HepG2 (cell line): Measurements from ENCODE around the gene CHST12. TPM values are rescaled to one million over a fixed set of nuclear protein-coding genes. Genes with fewer than 3 reads are reported as not detected.

Experiments
- AGO1 ChIP-seq: fragments of 200-400 bp; formaldehyde crosslinking; IDR thresholded peaks from 2 replicates; pipeline ENCODE4 v1.6.1; 2017; ENCODE audit warnings: mild to moderate bottlenecking, low read depth, low read length, moderate library complexity; ENCODE audit not compliant: poor library complexity, severe bottlenecking
- ARID2 ChIP-seq: sonication (generic); formaldehyde crosslinking; IDR thresholded peaks from 2 replicates; pipeline ENCODE4 v1.8.1; 2022; ENCODE audit warnings: mild to moderate bottlenecking, missing genetic modification reagents, borderline replicate concordance
- CREBL2 ChIP-seq: sonication (generic); formaldehyde crosslinking; IDR thresholded peaks from 2 replicates; pipeline ENCODE4 v1.8.1; 2023; ENCODE audit warnings: missing genetic modification reagents, mild to moderate bottlenecking, borderline replicate concordance
- GATAD2A ChIP-seq: IDR thresholded peaks from 2 replicates; pipeline ENCODE4 v1.6.1; 2016
- ONECUT2 ChIP-seq: sonication (generic); formaldehyde crosslinking; IDR thresholded peaks from 2 replicates; pipeline ENCODE4 v1.4.0; 2020; ENCODE audit warnings: missing genetic modification reagents
- ZFX ChIP-seq: sonication (generic); formaldehyde crosslinking; IDR thresholded peaks from 2 replicates; pipeline ENCODE4 v1.4.0; 2020; ENCODE audit warnings: mild to moderate bottlenecking, low read depth, missing genetic modification reagents, moderate library complexity
- ZSCAN9 ChIP-seq: IDR thresholded peaks from 2 replicates; pipeline ENCODE4 v1.6.1; 2016; ENCODE audit warnings: borderline replicate concordance
- polyA plus RNA-seq, 8 experiments: library from polyadenylated mRNA; depleted of rRNA in 3 of 8; stranded (reverse) in 7 of 8; unstranded in 1 of 8; fragments of >200 nt; fragmentation: Illumina TruSeq in 4 of 8; extraction: Trizol in 4 of 8; gene quantifications; 2 replicates each; pipeline versions ENCODE4 v1.2.1 to v1.2.3, GENCODE V29; 2011 to 2016; ENCODE audit warnings: low read depth in 4 of 8, missing spikeins in 1 of 8, mixed read lengths in 1 of 8; ENCODE audit not compliant: insufficient read depth in 1 of 8
- total RNA-seq, 5 experiments: library from RNA; depleted of rRNA; stranded (reverse); fragments of >200 nt; fragmentation: Illumina TruSeq; extraction: Trizol; gene quantifications; 2 replicates each; pipeline ENCODE4 v1.2.3, GENCODE V29; 2016; ENCODE audit warnings: low read depth in 1 of 5
- TF ChIP-seq, protein P1 (sequence below), 2 experiments: sonication (generic) in 1 of 2; formaldehyde crosslinking in 1 of 2; IDR thresholded peaks; 2 replicates each; pipeline versions ENCODE4 v1.4.0 to v1.6.1; 2018 to 2020; ENCODE audit warnings: missing genetic modification reagents in 2 of 2, borderline replicate concordance in 1 of 2, low read depth in 1 of 2, mild to moderate bottlenecking in 1 of 2, missing biosample characterization in 1 of 2
- TF ChIP-seq, protein P2 (sequence below): sonication (generic); formaldehyde crosslinking; IDR thresholded peaks from 2 replicates; pipeline ENCODE4 v1.4.0; 2020; ENCODE audit warnings: mild to moderate bottlenecking, low read depth, missing genetic modification reagents

Gene CHST12
- total and polyA plus RNA-seq, 2 of the 13 experiments (the other 11 are each of a cell fraction or from before 2014, with no cell fraction given), result 6.4 to 15.8 TPM

DNA sequence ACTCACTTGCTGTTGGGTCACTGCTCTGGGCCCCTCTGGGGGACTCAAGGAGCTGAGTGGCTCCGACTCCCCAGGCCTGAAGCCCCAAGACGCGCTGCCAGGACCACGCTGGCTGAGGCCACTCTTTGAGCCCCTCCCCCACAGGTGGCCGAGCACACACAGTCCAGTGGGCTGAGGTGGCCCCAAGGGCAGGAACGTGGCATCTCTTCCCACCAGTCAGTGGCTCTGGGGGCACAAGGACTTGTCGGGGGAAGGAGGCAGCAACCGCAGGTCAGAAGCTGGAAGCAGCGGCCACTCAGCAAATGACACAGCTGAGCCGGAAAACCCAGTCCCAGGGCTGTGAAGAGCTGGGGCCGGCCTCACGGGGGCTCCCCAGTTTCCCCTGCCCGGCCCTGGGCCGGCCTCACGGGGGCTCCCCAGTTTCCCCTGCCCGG, 48.7 kb downstream of the CHST12 start (continued):
- TF ChIP-seq, protein P1, sequence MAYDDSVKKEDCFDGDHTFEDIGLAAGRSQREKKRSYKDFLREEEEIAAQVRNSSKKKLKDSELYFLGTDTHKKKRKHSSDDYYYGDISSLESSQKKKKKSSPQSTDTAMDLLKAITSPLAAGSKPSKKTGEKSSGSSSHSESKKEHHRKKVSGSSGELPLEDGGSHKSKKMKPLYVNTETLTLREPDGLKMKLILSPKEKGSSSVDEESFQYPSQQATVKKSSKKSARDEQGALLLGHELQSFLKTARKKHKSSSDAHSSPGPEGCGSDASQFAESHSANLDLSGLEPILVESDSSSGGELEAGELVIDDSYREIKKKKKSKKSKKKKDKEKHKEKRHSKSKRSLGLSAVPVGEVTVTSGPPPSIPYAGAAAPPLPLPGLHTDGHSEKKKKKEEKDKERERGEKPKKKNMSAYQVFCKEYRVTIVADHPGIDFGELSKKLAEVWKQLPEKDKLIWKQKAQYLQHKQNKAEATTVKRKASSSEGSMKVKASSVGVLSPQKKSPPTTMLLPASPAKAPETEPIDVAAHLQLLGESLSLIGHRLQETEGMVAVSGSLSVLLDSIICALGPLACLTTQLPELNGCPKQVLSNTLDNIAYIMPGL (CRISPR knock-in tag; IDR thresholded peaks at IDR 0.05; ENCODE audit: borderline replicate concordance in 1 of 2, low read depth in 1 of 2), result 0 out of 4 replicates have a peak, but pooled peaks of 1 of the 2 experiments have one; percentile 0
- no peak for TF ChIP-seq ARID2 (CRISPR knock-in tag)
- peak; percentile 22; the same call in 1 of the 2 replicates for TF ChIP-seq GATAD2A
- TF ChIP-seq ZSCAN9 (CRISPR knock-in tag), result 0 out of 2 replicates have a peak, but pooled peaks have one; percentile 3
- peak; percentile 16; the same call in 1 of the 2 replicates for TF ChIP-seq ZFX
- peak; percentile 90 for TF ChIP-seq AGO1
- TF ChIP-seq CREBL2 (CRISPR knock-in tag), result peak; percentile 72; the same call in 1 of the 2 replicates
- no peak for TF ChIP-seq ONECUT2 (CRISPR knock-in tag)
- TF ChIP-seq, protein P2, sequence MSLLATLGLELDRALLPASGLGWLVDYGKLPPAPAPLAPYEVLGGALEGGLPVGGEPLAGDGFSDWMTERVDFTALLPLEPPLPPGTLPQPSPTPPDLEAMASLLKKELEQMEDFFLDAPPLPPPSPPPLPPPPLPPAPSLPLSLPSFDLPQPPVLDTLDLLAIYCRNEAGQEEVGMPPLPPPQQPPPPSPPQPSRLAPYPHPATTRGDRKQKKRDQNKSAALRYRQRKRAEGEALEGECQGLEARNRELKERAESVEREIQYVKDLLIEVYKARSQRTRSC (CRISPR knock-in tag), result no peak
